Natural killer cell (primary cell): ENCODE results near the gene SPARC. TPM values are rescaled to one million over a fixed set of nuclear protein-coding genes. Genes with fewer than 3 reads are reported as not detected.
A peak's percentile ranks its signal among the peaks of the same experiment; 100 is the strongest.

Source experiments
- ATAC-seq, 3 donors: fragments of 150-1000 bp in 2 of 3; fragments of 200-7000 bp in 1 of 3; cut with Tn5 transposase; 1 replicate in 1 of 3; 2 replicates in 2 of 3; pipeline ENCODE4 v1.10.0; 2021; ENCODE audit warnings: mild to moderate bottlenecking in 2 of 3, moderate library complexity in 2 of 3
- DNase-seq, 2 donors: peaks; one replicate each; pipeline versions ENCODE4 v3.0.0 to v3.0.0-alpha.2; 2013 to 2021; ENCODE audit warnings: mixed read lengths in 1 of 2
- H3K27ac ChIP-seq: one replicate; pipeline ENCODE4 v1.5.1; 2013; ENCODE audit warnings: mild to moderate bottlenecking, low read length
- H3K27me3 ChIP-seq: one replicate; pipeline ENCODE4 v1.6.1; 2013; ENCODE audit warnings: low read length; ENCODE audit not compliant: control insufficient read depth, insufficient read depth
- H3K36me3 ChIP-seq: one replicate; pipeline ENCODE4 v1.6.1; 2013; ENCODE audit warnings: low read length; ENCODE audit not compliant: control insufficient read depth, insufficient read depth
- H3K4me1 ChIP-seq: one replicate; pipeline ENCODE4 v1.6.1; 2013; ENCODE audit warnings: low read length; ENCODE audit not compliant: control insufficient read depth, insufficient read depth
- H3K4me3 ChIP-seq: one replicate; pipeline ENCODE4 v1.5.1; 2013; ENCODE audit warnings: low read length
- H3K9me3 ChIP-seq: one replicate; pipeline ENCODE4 v1.6.1; 2013; ENCODE audit warnings: low read length; ENCODE audit not compliant: control insufficient read depth, insufficient read depth
- H3K27ac Mint-ChIP-seq, 2 donors: one replicate each; pipeline ENCODE4 v1.8.0; 2022; ENCODE audit warnings: mild to moderate bottlenecking in 2 of 2, mixed read lengths in 2 of 2, moderate library complexity in 1 of 2
- H3K27me3 Mint-ChIP-seq, 2 donors: one replicate each; pipeline ENCODE4 v1.8.0; 2022; ENCODE audit warnings: low read depth in 2 of 2, mixed read lengths in 2 of 2
- H3K36me3 Mint-ChIP-seq: one replicate; pipeline ENCODE4 v1.8.0; 2022; ENCODE audit warnings: mixed read lengths
- H3K4me1 Mint-ChIP-seq, 2 donors: one replicate each; pipeline ENCODE4 v1.8.0; 2022; ENCODE audit warnings: mixed read lengths in 2 of 2
- H3K4me3 Mint-ChIP-seq: one replicate; pipeline ENCODE4 v1.8.0; 2022; ENCODE audit warnings: mild to moderate bottlenecking, moderate library complexity, mixed read lengths
- H3K9me3 Mint-ChIP-seq, 2 donors: one replicate each; pipeline ENCODE4 v1.8.0; 2022; ENCODE audit warnings: mixed read lengths in 2 of 2
- WGBS: methylation state at CpG from one replicate; pipeline ENCODE4 v1.1.7; 2013; ENCODE audit warnings: missing lambda C conversion rate; ENCODE audit not compliant: insufficient coverage; 5-methylcytosine and 5-hydroxymethylcytosine counted together
- intact Hi-C: fragments of 100-400 bp; cut with micrococcal nuclease; formaldehyde crosslinking; loops from one replicate; pipeline ENCODE4 v1.14.2; 2022
- total RNA-seq, 4 donors: library from RNA; stranded (reverse); fragments of 120-200 nt in 1 of 4; gene quantifications; one replicate each; pipeline versions ENCODE4 v1.2.3 to v1.2.4, GENCODE V29; 2013 to 2022
- TF ChIP-seq, protein P1 (sequence below): fragments of 200-600 bp; IDR thresholded peaks from one replicate; pipeline ENCODE4 v1.8.0; 2022; ENCODE audit warnings: antibody characterized with exemption

SPARC gene
- total RNA-seq, 3 donors from 2014 or later (not counting 1 experiment from before 2014, with no cell fraction given), result 3.2 to 48.5 (median 23.4) TPM

DNA sequence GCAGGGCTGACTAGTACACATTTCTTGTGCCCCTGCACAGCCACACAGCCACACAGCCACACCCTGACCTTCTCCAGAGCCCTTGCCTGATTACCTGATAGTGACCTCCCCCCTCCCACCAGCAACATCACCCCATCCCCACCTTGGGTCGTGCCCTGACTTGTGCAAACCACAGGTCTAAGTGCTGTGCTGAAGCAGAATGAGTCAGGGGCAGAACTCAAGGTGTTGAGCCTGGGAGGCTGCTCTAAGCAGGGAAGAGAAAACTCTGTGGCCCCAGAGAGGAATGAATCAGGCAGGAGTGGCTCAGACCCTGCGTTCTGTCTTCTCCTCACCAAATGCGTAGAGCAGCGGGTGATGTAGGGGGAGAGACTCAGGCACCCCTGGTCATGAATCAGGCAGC, 71.3 kb downstream of the SPARC start:
- Mint-ChIP-seq H3K36me3 (no peaks in the 10 kb centered on the region), H3K27ac (no peak overlapping the region), H3K4me1 (peaks cover 19 to 20% of the 10 kb centered on the region in 2 donors), H3K9me3 (no peaks in the 10 kb centered on the region), H3K4me3 (no peak overlapping the region), H3K27me3 (peaks cover 0 to 3% of the 10 kb centered on the region in 2 donors)
- intact Hi-C loops, result no loop called here
- DNase-seq (no peak), ATAC-seq (no peak)
- Histone ChIP-seq H3K9me3 (no peaks in the 10 kb centered on the region), H3K4me1 (peaks cover 13% of the 10 kb centered on the region), H3K4me3 (no peak overlapping the region), H3K36me3 (no peaks in the 10 kb centered on the region), H3K27me3 (no peaks in the 10 kb centered on the region), H3K27ac (no peak overlapping the region)
- TF ChIP-seq, protein P1, sequence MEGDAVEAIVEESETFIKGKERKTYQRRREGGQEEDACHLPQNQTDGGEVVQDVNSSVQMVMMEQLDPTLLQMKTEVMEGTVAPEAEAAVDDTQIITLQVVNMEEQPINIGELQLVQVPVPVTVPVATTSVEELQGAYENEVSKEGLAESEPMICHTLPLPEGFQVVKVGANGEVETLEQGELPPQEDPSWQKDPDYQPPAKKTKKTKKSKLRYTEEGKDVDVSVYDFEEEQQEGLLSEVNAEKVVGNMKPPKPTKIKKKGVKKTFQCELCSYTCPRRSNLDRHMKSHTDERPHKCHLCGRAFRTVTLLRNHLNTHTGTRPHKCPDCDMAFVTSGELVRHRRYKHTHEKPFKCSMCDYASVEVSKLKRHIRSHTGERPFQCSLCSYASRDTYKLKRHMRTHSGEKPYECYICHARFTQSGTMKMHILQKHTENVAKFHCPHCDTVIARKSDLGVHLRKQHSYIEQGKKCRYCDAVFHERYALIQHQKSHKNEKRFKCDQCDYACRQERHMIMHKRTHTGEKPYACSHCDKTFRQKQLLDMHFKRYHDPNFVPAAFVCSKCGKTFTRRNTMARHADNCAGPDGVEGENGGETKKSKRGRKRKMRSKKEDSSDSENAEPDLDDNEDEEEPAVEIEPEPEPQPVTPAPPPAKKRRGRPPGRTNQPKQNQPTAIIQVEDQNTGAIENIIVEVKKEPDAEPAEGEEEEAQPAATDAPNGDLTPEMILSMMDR, result no peak
- 79% methylated on average over 4 of the region's 4 CpGs for WGBS

DNA sequence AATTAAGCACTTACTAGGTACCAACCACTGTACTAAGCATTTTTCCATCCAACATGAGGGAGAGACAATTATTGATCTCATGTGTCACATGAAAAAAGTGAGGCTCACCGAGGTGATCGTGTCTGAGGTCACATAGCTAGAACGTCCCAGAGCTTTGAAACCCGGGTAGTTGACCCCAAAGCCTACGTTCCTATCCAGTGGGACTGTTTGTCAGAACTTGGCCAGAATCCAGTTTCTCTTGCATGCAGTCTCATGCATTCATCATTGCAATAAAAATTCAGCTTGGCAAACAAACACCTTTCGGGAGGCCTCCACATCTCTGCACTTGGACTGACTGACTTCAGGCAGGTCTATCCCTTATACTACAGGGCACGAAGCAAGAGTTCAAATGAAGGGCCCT, 72.2 kb downstream of the SPARC start:
- no peak overlapping the region for H3K4me3 Mint-ChIP-seq
- ATAC-seq (no peak), DNase-seq (no peak)
- no peak overlapping the region for H3K27ac Mint-ChIP-seq
- WGBS, result 95% methylated on average over 7 of the region's 7 CpGs
- Histone ChIP-seq H3K4me1 (peaks cover 13% of the 10 kb centered on the region), H3K36me3 (no peaks in the 10 kb centered on the region), H3K27me3 (no peaks in the 10 kb centered on the region), H3K9me3 (no peaks in the 10 kb centered on the region), H3K4me3 (no peak overlapping the region), H3K27ac (no peak overlapping the region)
- no peaks in the 10 kb centered on the region for H3K9me3 Mint-ChIP-seq
- TF ChIP-seq, protein P1, result no peak
- intact Hi-C loops, result no loop called here
- H3K36me3 Mint-ChIP-seq, result no peaks in the 10 kb centered on the region
- H3K4me1 Mint-ChIP-seq, result peaks cover 19 to 20% of the 10 kb centered on the region in 2 donors
- H3K27me3 Mint-ChIP-seq, result peaks cover 0 to 6% of the 10 kb centered on the region in 2 donors

DNA sequence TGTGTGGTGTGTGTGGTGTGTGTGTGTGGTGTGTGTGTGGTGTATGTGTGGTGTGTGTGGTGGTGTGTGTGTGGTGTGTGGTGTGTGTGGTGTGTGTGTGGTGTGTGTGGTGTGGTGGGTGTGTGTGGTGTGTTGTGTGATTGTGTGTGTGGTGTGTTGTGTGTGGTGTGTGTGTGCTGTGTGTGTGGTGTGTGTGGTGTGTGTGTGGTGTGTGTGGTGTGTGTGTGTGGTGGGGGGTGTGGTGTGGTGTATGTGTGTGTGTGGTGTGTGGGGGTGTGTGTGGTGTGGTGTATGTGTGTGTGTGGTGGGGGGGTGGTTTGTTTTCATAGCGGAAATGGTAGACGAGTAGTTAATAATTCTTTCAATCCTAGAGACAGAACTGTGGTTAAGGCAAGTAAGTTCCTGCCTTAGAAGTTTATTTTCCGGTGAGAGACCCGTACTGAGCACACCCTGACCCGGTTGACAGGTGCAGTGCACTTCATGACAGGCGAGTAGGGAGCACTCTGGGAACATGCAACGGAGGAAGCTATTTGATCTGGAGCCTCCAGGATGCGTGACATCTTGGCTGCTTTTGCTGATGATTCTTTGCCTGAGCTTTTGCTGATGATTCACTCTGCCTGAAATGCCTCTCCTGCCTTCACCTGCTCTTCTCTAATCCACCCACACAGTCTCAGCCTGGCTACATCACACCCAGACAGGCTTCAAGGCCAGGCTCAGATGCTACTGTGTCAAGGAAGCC, 73.9 kb downstream of the SPARC start:
- peak in 2 of 3 donors; percentile 18 to 69 for ATAC-seq

More for the DNA sequence above, 73.9 kb downstream of the SPARC start:
- H3K36me3 ChIP-seq, result no peaks in the 10 kb centered on the region
- H3K27me3 Mint-ChIP-seq, result peaks cover 0 to 6% of the 10 kb centered on the region in 2 donors
- H3K27me3 ChIP-seq, result no peaks in the 10 kb centered on the region
- peak in 1 of 2 donors; percentile 63 for DNase-seq
- no peaks in the 10 kb centered on the region for H3K36me3 Mint-ChIP-seq
- TF ChIP-seq, protein P1, result no peak
- H3K9me3 ChIP-seq, result no peaks in the 10 kb centered on the region
- H3K9me3 Mint-ChIP-seq, result no peaks in the 10 kb centered on the region
- no peak overlapping the region for H3K27ac ChIP-seq
- peak overlapping the region; percentile 73 for H3K27ac Mint-ChIP-seq
- H3K4me1 Mint-ChIP-seq, result peaks cover 19 to 20% of the 10 kb centered on the region in 2 donors
- peaks cover 13% of the 10 kb centered on the region for H3K4me1 ChIP-seq
- H3K4me3 Mint-ChIP-seq, result peak overlapping the region; percentile 50
- intact Hi-C loops, result no loop called here
- WGBS, result 2% methylated on average over 8 of the region's 8 CpGs
- H3K4me3 ChIP-seq, result no peak overlapping the region
